Hepatocyte (in vitro differentiated cells): ENCODE results near the gene PDLIM7. TPM values are rescaled to one million over a fixed set of nuclear protein-coding genes. Genes with fewer than 3 reads are reported as not detected.

Experiments used
- DNase-seq: peaks from one replicate; pipeline ENCODE4 v3.0.0-alpha.2; 2016; ENCODE audit warnings: low spot score
- H2AFZ ChIP-seq: fragments of 200-600 bp; sonication (generic); 2 replicates; pipeline ENCODE4 v1.6.0; 2016; ENCODE audit warnings: antibody characterized with exemption, mild to moderate bottlenecking
- H3K27ac ChIP-seq: fragments of 200-600 bp; sonication (generic); 2 replicates; pipeline ENCODE4 v1.5.1; 2016; ENCODE audit warnings: mild to moderate bottlenecking
- H3K27me3 ChIP-seq: fragments of 200-600 bp; sonication (generic); 2 replicates; pipeline ENCODE4 v1.6.1; 2016
- H3K36me3 ChIP-seq: fragments of 200-600 bp; sonication (generic); replicated peaks from 2 replicates; pipeline ENCODE4 v1.5.1; 2016; ENCODE audit warnings: low read depth; ENCODE audit not compliant: insufficient read depth
- H3K4me1 ChIP-seq: fragments of 200-600 bp; sonication (generic); 2 replicates; pipeline ENCODE4 v1.5.1; 2016; ENCODE audit warnings: mild to moderate bottlenecking, moderate library complexity; ENCODE audit not compliant: insufficient read depth
- H3K4me2 ChIP-seq: fragments of 200-600 bp; sonication (generic); 2 replicates; pipeline ENCODE4 v1.6.0; 2016
- H3K4me3 ChIP-seq: fragments of 200-600 bp; sonication (generic); 2 replicates; pipeline ENCODE4 v1.5.1; 2016; ENCODE audit warnings: mild to moderate bottlenecking
- H3K79me2 ChIP-seq: fragments of 200-600 bp; sonication (generic); 2 replicates; pipeline ENCODE4 v1.6.0; 2017; ENCODE audit warnings: mild to moderate bottlenecking
- H3K9me2 ChIP-seq: fragments of 200-600 bp; sonication (generic); replicated peaks from 2 replicates; pipeline ENCODE4 v1.6.0; 2017; ENCODE audit warnings: mild to moderate bottlenecking; ENCODE audit not compliant: insufficient read depth
- H3K9me3 ChIP-seq: fragments of 200-600 bp; sonication (generic); 2 replicates; pipeline ENCODE4 v1.5.1; 2016; ENCODE audit warnings: low read depth, mild to moderate bottlenecking
- H4K20me1 ChIP-seq: fragments of 200-600 bp; sonication (generic); 2 replicates; pipeline ENCODE4 v1.6.0; 2016; ENCODE audit warnings: mild to moderate bottlenecking; ENCODE audit not compliant: insufficient read depth, poor library complexity, severe bottlenecking
- EZH2 ChIP-seq: fragments of 200-600 bp; sonication (generic); IDR thresholded peaks from 2 replicates; pipeline ENCODE4 v1.6.1; 2016; ENCODE audit warnings: antibody characterized with exemption, mild to moderate bottlenecking, borderline replicate concordance
- EZH2phosphoT487 ChIP-seq: fragments of 200-600 bp; sonication (generic); IDR thresholded peaks from one replicate; pipeline ENCODE4 v1.6.1; 2018; ENCODE audit warnings: antibody characterized with exemption, mild to moderate bottlenecking, low read depth, moderate library complexity; ENCODE audit not compliant: unreplicated experiment, severe bottlenecking
- WGBS: methylation state at CpG from one replicate; pipeline ENCODE4 v1.1.6; 2016; ENCODE audit warnings: low lambda C conversion rate; ENCODE audit errors: missing lambda C conversion rate; 5-methylcytosine and 5-hydroxymethylcytosine counted together
- polyA plus RNA-seq: library from polyadenylated mRNA; unstranded; fragments of >200 nt; fragmentation: Nextera tagmentation; extraction: Ambion mirVana; gene quantifications from 2 replicates; pipeline ENCODE4 v1.2.1, GENCODE V29; 2016
- total RNA-seq: library from RNA; depleted of rRNA; stranded (reverse); fragments of >200 nt; gene quantifications from 2 replicates; pipeline ENCODE4 v1.2.3, GENCODE V29; 2014
- TF ChIP-seq, protein P1 (sequence below): fragments of 200-600 bp; sonication (generic); IDR thresholded peaks from 2 replicates; pipeline ENCODE4 v1.5.1; 2016; ENCODE audit warnings: antibody characterized with exemption, mild to moderate bottlenecking; ENCODE audit not compliant: poor library complexity

Gene PDLIM7
- total and polyA plus RNA-seq, 2 experiments from 2014 or later: 57.1 to 143 TPM

DNA sequence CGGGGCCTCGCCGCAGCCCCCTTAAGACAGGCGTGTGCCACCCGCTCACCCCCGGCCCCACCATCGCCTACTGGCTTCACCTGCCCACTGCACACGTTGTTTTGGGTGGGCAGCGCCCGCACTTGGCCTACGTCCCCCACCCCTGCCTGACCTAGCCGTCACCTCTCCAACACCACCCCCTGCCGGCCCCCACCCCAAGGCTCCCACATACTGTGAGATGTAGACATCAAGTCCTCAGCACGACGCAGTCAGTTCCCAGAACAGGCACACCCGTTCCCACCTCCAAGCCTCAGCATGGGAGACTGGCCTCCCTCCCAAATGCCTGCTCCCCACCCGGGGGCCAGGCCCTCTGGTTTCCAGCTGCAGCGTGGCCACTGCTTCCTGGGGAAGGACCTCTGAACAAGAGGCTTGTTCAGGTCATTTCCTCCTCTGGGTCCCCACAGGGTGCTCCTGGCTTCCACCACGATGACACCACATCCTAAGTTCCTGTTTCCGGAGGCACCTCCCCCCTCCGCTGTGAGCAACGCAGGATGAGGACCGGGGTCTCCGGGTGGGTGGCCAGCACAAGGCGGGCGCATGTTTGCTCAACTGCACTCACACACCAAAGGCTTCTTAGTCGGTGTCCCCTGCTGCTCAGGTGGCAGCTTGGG lies 35.3 kb downstream of the PDLIM7 start:
- H3K4me2 ChIP-seq: no peak overlapping the region
- H3K4me3 ChIP-seq: no peak overlapping the region
- no peaks in the 10 kb centered on the region for H3K27me3 ChIP-seq
- peaks cover 5% of the 10 kb centered on the region for H3K36me3 ChIP-seq
- H4K20me1 ChIP-seq: peaks cover 14% of the 10 kb centered on the region
- no peak for DNase-seq
- H2AFZ ChIP-seq: no peak overlapping the region
- no peak overlapping the region for H3K27ac ChIP-seq
- TF ChIP-seq EZH2phosphoT487 (no peak), EZH2 (no peak)
- TF ChIP-seq, protein P1, sequence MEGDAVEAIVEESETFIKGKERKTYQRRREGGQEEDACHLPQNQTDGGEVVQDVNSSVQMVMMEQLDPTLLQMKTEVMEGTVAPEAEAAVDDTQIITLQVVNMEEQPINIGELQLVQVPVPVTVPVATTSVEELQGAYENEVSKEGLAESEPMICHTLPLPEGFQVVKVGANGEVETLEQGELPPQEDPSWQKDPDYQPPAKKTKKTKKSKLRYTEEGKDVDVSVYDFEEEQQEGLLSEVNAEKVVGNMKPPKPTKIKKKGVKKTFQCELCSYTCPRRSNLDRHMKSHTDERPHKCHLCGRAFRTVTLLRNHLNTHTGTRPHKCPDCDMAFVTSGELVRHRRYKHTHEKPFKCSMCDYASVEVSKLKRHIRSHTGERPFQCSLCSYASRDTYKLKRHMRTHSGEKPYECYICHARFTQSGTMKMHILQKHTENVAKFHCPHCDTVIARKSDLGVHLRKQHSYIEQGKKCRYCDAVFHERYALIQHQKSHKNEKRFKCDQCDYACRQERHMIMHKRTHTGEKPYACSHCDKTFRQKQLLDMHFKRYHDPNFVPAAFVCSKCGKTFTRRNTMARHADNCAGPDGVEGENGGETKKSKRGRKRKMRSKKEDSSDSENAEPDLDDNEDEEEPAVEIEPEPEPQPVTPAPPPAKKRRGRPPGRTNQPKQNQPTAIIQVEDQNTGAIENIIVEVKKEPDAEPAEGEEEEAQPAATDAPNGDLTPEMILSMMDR: no peak
- 95% methylated on average over 23 of the region's 27 CpGs for WGBS
- H3K4me1 ChIP-seq: no peaks in the 10 kb centered on the region
- H3K79me2 ChIP-seq: peaks cover 3% of the 10 kb centered on the region
- H3K9me2 ChIP-seq: no peaks in the 10 kb centered on the region
- H3K9me3 ChIP-seq: no peaks in the 10 kb centered on the region

DNA sequence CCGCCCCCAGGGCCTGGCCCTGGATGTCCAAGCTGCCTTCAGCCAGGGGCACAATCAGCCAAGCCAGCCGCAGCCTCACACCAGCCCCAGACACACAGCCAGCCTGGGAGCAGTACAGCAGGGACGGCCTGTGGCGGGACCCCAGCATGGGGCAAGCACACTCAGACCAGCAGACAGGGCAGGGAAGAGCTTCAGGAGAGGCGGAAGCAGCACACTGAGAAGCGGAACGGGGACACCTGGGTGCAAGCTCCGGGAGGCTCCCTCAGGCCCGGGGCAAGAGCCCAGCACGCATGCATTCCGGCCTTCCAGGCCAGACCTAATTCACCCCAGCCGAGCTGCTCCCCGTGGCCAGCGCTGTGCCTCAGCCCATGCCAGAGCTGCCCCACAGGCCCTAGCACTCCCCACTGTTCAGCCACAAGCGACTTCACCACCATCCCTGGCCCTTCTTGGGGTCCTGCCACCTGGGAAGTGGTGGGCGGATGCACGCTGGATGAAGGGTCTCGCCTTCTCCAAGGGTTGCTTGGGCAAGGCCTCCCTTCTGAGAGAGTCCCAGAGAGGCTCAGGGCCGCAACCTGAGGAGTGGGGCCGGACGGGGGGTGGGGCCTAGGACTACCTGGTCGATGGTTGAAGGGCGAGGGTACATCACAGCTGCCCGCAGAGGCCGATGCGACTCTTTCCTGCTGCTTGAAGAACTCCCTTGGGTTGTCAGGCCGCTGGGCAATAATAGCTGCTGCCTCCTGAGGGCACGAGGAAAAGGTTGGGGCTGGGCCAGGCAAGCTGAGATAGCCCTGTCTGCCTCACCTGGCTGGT lies 37.4 kb downstream of the PDLIM7 start:
- Histone ChIP-seq H3K36me3 (peaks cover under 1% of the 10 kb centered on the region), H3K27ac (no peak overlapping the region), H2AFZ (no peak overlapping the region), H3K4me1 (peaks cover 7% of the 10 kb centered on the region), H4K20me1 (peaks cover 17% of the 10 kb centered on the region), H3K79me2 (peaks cover 3% of the 10 kb centered on the region), H3K9me3 (no peaks in the 10 kb centered on the region), H3K4me3 (no peak overlapping the region), H3K27me3 (no peaks in the 10 kb centered on the region), H3K4me2 (no peak overlapping the region), H3K9me2 (no peaks in the 10 kb centered on the region)
- DNase-seq: no peak
- TF ChIP-seq, protein P1: no peak
- TF ChIP-seq EZH2 (no peak), EZH2phosphoT487 (no peak)
- WGBS: 95% methylated on average over 26 of the region's 28 CpGs

GRCh38 chr5:177459357-177459756 lies 38.0 kb downstream of the PDLIM7 start:
- Histone ChIP-seq H3K36me3 (no peaks in the 10 kb centered on the region), H4K20me1 (peaks cover 17% of the 10 kb centered on the region), H3K9me2 (no peaks in the 10 kb centered on the region), H3K4me2 (no peak overlapping the region), H3K79me2 (peaks cover 3% of the 10 kb centered on the region), H3K4me1 (peaks cover 7% of the 10 kb centered on the region), H3K27ac (no peak overlapping the region), H3K4me3 (no peak overlapping the region), H3K27me3 (no peaks in the 10 kb centered on the region), H3K9me3 (no peaks in the 10 kb centered on the region), H2AFZ (no peak overlapping the region)
- DNase-seq: no peak
- TF ChIP-seq EZH2phosphoT487: no peak
- TF ChIP-seq, protein P1: no peak
- no peak for TF ChIP-seq EZH2
- 93% methylated on average over 5 of the region's 11 CpGs for WGBS
